Body of pancreas (tissue), 4 donors: ENCODE measurements around the gene NKD2. TPM values are rescaled to one million over a fixed set of nuclear protein-coding genes. Genes with fewer than 3 reads are reported as not detected.
A peak's percentile ranks its signal among the peaks of the same experiment; 100 is the strongest.

Experiments
- ATAC-seq: fragments of 150-250 bp; one replicate; pipeline ENCODE4 v1.9.1; 2016
- DNase-seq, 4 donors: peaks; one replicate each; pipeline ENCODE4 v3.0.0-alpha.2; 2019
- H3K27ac ChIP-seq, 4 donors: fragments of 200-600 bp; sonication (generic); 1 replicate in 3 of 4; 2 replicates in 1 of 4; pipeline versions ENCODE4 v1.5.1 to v1.6.1; 2016 to 2019; ENCODE audit warnings: mild to moderate bottlenecking in 1 of 4, mixed read lengths in 1 of 4, moderate library complexity in 1 of 4
- H3K27me3 ChIP-seq, 2 donors: fragments of 200-600 bp; sonication (generic); one replicate each; pipeline ENCODE4 v1.6.0; 2016; ENCODE audit warnings: mild to moderate bottlenecking in 1 of 2
- H3K36me3 ChIP-seq, 2 donors: fragments of 200-600 bp; sonication (generic); replicated peaks in 1 of 2; 2 replicates each; pipeline ENCODE4 v1.5.1; 2016; ENCODE audit warnings: low read depth in 2 of 2; ENCODE audit not compliant: insufficient read depth in 1 of 2
- H3K4me1 ChIP-seq: fragments of 200-600 bp; sonication (generic); one replicate; pipeline ENCODE4 v1.6.0; 2016
- H3K4me3 ChIP-seq, 2 donors: fragments of 200-600 bp; sonication (generic); 1 replicate in 1 of 2; 2 replicates in 1 of 2; pipeline ENCODE4 v1.5.1; 2016 to 2019
- H3K9me3 ChIP-seq, 3 donors: fragments of 200-600 bp; sonication (generic); 1 replicate in 2 of 3; 2 replicates in 1 of 3; pipeline ENCODE4 v1.5.1; 2016
- POLR2A ChIP-seq, 3 donors: fragments of 450-650 bp; IDR thresholded peaks; one replicate each; pipeline ENCODE4 v1.6.1; 2016; ENCODE audit warnings: antibody characterized with exemption in 3 of 3, mild to moderate bottlenecking in 2 of 3
- WGBS, 2 donors: methylation state at CpG; one replicate each; pipeline ENCODE4 v1.1.5; 2017; 5-methylcytosine and 5-hydroxymethylcytosine counted together
- intact Hi-C: fragments of 100-400 bp; cut with DNase I; formaldehyde crosslinking; loops from one replicate; pipeline ENCODE4 v1.15.1; 2023
- total RNA-seq, 2 donors: library from RNA; depleted of rRNA; stranded (reverse); fragments of >200 nt; gene quantifications; one replicate each; pipeline ENCODE4 v1.1.0, GENCODE V29; 2016
- TF ChIP-seq, protein P1 (sequence below), 7 experiments: fragments of 450-650 bp in 4 of 7; fragments of 200-600 bp in 3 of 7; sonication (generic) in 3 of 7; IDR thresholded peaks; one replicate each; pipeline ENCODE4 v1.5.1; 2016 to 2019; ENCODE audit warnings: antibody characterized with exemption in 7 of 7

NKD2 gene
- total RNA-seq, 2 donors from 2014 or later = 4.2 to 12.2 TPM

DNA sequence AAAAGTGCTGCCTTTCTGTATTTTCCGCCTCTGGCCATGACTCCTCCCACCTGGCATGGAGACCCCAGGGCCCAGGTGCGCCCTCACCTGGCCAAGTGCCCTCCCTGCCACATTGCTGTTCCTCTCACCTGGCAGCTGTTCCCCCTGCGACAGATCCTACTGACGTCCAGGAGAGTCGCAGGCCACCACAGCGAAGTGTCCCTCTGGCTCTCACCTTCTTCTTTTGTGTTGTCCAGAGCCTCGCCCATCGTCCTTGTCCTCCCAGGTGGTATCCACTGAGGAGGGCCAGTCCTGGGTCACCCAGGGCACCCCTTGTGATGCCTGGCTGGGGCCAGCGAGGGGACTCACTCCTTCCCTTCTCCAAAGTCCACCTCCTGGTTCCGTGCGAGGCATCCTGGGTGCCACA lies 2.6 kb downstream of the NKD2 start:
- no peaks in the 10 kb centered on the region for H3K36me3 ChIP-seq
- H3K4me3 ChIP-seq = no peak overlapping the region
- no peak overlapping the region for H3K27ac ChIP-seq
- intact Hi-C loops = no loop called here
- TF ChIP-seq, protein P1, sequence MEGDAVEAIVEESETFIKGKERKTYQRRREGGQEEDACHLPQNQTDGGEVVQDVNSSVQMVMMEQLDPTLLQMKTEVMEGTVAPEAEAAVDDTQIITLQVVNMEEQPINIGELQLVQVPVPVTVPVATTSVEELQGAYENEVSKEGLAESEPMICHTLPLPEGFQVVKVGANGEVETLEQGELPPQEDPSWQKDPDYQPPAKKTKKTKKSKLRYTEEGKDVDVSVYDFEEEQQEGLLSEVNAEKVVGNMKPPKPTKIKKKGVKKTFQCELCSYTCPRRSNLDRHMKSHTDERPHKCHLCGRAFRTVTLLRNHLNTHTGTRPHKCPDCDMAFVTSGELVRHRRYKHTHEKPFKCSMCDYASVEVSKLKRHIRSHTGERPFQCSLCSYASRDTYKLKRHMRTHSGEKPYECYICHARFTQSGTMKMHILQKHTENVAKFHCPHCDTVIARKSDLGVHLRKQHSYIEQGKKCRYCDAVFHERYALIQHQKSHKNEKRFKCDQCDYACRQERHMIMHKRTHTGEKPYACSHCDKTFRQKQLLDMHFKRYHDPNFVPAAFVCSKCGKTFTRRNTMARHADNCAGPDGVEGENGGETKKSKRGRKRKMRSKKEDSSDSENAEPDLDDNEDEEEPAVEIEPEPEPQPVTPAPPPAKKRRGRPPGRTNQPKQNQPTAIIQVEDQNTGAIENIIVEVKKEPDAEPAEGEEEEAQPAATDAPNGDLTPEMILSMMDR (IDR thresholded peaks at IDR 0.05) = peak; percentile 26 to 68 (median 56)
- no peak for TF ChIP-seq POLR2A (IDR thresholded peaks at IDR 0.05)
- H3K27me3 ChIP-seq = peaks cover 0 to 8% of the 10 kb centered on the region in 2 donors
- no peaks in the 10 kb centered on the region for H3K9me3 ChIP-seq
- DNase-seq (peak; percentile 64 to 83 (median 71)), ATAC-seq (peak; percentile 50)
- WGBS, 2 donors = 39 to 45% methylated on average over 11 of the region's 11 CpGs
- H3K4me1 ChIP-seq = peaks cover 28% of the 10 kb centered on the region

DNA sequence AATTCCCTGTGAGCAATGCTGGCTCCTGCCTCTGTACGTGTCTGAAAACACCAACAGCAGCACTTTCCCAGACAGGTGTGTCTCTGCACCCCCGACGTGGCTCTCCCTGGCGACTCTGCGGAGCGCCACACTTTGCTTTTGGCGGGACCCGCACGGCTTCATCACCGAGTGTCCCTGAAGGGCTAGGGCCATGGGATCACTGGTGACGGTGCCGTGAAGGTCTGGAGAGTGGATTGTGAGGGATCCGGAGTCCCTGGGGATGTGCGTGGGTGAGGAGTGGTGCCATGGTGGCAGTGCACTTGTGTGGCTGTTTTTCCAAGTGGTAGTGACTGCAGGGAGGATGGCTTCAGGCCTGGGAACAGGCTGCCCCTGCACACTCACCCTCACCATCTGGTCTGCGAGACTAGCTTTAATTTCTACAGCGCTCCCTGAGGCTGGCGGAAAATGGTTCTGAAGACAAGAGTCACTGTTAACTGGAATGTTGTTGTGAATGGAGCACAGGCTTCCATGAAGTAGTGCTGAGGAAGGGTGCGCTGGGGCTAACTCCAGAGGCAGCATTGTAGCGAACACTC lies 3.2 kb downstream of the NKD2 start:
- no peaks in the 10 kb centered on the region for H3K9me3 ChIP-seq
- TF ChIP-seq, protein P1 (IDR thresholded peaks at IDR 0.05) = no peak
- TF ChIP-seq POLR2A (IDR thresholded peaks at IDR 0.05) = no peak
- ATAC-seq (no peak), DNase-seq (peak in 1 of 4 donors; percentile 13)
- H3K4me3 ChIP-seq = no peak overlapping the region
- WGBS, 2 donors = 77 to 79% methylated on average over 12 to 19 of the region's 19 CpGs
- no peak overlapping the region for H3K27ac ChIP-seq
- peaks cover 0 to 8% of the 10 kb centered on the region in 2 donors for H3K27me3 ChIP-seq
- H3K4me1 ChIP-seq = peaks cover 28% of the 10 kb centered on the region
- intact Hi-C loops = no loop called here
- no peaks in the 10 kb centered on the region for H3K36me3 ChIP-seq

DNA sequence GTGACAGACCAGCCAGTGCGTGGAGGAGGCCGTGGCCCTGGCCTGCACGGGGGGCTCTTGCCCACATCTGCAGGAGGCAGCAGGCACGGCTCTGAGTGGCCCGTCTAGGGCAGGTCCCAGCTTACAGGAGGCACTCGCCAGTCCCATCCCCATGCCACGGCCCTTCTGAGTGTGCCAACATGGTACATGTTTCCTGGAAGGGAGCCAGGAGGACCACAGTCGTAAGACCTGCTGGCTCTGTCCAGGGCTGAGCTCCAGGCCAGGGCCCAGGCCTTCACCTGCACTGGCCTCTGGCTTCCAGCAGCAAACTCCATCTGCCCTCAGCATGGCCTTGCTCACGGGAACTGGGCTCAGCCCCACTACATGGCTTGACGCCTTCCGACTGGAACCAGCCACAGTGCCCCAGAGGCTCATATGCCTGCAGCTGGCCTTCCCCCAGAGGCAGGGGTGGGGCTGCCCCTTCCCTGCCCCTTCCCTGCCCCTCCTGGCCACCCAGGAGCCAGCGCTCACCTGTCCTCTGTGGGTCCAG lies 3.8 kb downstream of the NKD2 start:
- no peak overlapping the region for H3K27ac ChIP-seq
- TF ChIP-seq POLR2A (IDR thresholded peaks at IDR 0.05) = no peak
- TF ChIP-seq, protein P1 (IDR thresholded peaks at IDR 0.05) = no peak
- H3K4me3 ChIP-seq = no peak overlapping the region
- peak in 1 of 4 donors; percentile 24 for DNase-seq
- WGBS, 2 donors = 82% methylated on average over 11 of the region's 12 CpGs
- H3K27me3 ChIP-seq = peaks cover 0 to 8% of the 10 kb centered on the region in 2 donors
- intact Hi-C loops = no loop called here
- ATAC-seq = no peak
- H3K36me3 ChIP-seq = no peaks in the 10 kb centered on the region
- H3K9me3 ChIP-seq = no peaks in the 10 kb centered on the region
- H3K4me1 ChIP-seq = peaks cover 28% of the 10 kb centered on the region

DNA sequence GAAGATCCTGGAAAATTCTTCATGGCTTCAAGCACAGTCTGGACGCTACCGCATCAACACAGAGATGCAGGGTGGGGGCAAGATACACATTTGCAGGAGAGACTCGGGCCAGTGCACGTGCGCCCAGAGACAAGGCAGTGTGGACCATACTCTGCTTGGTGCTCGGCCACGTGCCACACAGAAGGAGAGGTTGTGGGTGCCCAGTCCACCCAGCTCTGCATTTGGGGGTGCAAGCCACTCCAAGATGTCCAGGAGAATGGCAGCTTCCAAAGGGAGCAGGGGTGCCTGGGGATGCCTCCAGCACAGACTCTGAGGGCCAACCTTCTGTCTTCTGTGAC lies 4.3 kb downstream of the NKD2 start:
- Histone ChIP-seq H3K4me1 (peaks cover 28% of the 10 kb centered on the region), H3K27me3 (peaks cover 0 to 8% of the 10 kb centered on the region in 2 donors), H3K9me3 (no peaks in the 10 kb centered on the region), H3K27ac (no peak overlapping the region), H3K36me3 (no peaks in the 10 kb centered on the region), H3K4me3 (no peak overlapping the region)
- no peak for DNase-seq
- WGBS, 2 donors = 92 to 97% methylated on average over 6 to 7 of the region's 7 CpGs
- intact Hi-C loops = no loop called here
- no peak for ATAC-seq
- TF ChIP-seq POLR2A (IDR thresholded peaks at IDR 0.05) = no peak
- TF ChIP-seq, protein P1 (IDR thresholded peaks at IDR 0.05) = no peak
